ENCODE results near the gene HOMEZ. TPM values are rescaled to one million over a fixed set of nuclear protein-coding genes. Genes with fewer than 3 reads are reported as not detected.

Gene HOMEZ
- total and polyA plus RNA-seq, 10 of the 15 experiments (the other 5 are each of a cell fraction or from before 2014, with no cell fraction given) = 2.6 to 19.3 (median 13.0) TPM

DNA sequence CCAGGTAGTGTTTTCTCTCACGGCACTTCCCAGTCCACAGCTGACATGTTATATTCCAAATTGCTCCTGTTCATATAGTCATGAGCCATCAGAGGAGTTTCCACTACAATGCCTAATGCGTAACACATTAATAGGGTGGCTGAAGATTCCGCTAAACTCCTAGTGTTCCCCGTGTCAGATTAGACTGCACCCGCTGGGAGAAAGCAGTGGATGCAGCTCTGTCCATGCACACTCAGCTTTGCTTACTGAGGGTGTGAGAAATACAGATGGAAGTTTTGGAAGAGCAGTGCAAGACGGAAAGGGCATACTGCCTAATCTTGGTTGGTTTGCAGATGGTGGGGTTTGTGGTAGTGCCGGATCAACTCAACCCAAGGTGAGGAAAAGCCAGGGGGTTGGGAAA lies 11.2 kb upstream of the HOMEZ start (continued):
- TF ChIP-seq, protein P1, sequence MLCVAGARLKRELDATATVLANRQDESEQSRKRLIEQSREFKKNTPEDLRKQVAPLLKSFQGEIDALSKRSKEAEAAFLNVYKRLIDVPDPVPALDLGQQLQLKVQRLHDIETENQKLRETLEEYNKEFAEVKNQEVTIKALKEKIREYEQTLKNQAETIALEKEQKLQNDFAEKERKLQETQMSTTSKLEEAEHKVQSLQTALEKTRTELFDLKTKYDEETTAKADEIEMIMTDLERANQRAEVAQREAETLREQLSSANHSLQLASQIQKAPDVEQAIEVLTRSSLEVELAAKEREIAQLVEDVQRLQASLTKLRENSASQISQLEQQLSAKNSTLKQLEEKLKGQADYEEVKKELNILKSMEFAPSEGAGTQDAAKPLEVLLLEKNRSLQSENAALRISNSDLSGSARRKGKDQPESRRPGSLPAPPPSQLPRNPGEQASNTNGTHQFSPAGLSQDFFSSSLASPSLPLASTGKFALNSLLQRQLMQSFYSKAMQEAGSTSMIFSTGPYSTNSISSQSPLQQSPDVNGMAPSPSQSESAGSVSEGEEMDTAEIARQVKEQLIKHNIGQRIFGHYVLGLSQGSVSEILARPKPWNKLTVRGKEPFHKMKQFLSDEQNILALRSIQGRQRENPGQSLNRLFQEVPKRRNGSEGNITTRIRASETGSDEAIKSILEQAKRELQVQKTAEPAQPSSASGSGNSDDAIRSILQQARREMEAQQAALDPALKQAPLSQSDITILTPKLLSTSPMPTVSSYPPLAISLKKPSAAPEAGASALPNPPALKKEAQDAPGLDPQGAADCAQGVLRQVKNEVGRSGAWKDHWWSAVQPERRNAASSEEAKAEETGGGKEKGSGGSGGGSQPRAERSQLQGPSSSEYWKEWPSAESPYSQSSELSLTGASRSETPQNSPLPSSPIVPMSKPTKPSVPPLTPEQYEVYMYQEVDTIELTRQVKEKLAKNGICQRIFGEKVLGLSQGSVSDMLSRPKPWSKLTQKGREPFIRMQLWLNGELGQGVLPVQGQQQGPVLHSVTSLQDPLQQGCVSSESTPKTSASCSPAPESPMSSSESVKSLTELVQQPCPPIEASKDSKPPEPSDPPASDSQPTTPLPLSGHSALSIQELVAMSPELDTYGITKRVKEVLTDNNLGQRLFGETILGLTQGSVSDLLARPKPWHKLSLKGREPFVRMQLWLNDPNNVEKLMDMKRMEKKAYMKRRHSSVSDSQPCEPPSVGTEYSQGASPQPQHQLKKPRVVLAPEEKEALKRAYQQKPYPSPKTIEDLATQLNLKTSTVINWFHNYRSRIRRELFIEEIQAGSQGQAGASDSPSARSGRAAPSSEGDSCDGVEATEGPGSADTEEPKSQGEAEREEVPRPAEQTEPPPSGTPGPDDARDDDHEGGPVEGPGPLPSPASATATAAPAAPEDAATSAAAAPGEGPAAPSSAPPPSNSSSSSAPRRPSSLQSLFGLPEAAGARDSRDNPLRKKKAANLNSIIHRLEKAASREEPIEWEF (IDR thresholded peaks at IDR 0.05; ENCODE audit: insufficient replicate concordance, low read depth, low read length) = no peak
- TF ChIP-seq NFYA (IDR thresholded peaks at IDR 0.05; ENCODE audit: borderline replicate concordance, low read depth, low read length) = no peak
- no peak for TF ChIP-seq SIX5 (IDR thresholded peaks at IDR 0.05; ENCODE audit: low read depth, low read length, severe bottlenecking)
- TF ChIP-seq, protein P2, sequence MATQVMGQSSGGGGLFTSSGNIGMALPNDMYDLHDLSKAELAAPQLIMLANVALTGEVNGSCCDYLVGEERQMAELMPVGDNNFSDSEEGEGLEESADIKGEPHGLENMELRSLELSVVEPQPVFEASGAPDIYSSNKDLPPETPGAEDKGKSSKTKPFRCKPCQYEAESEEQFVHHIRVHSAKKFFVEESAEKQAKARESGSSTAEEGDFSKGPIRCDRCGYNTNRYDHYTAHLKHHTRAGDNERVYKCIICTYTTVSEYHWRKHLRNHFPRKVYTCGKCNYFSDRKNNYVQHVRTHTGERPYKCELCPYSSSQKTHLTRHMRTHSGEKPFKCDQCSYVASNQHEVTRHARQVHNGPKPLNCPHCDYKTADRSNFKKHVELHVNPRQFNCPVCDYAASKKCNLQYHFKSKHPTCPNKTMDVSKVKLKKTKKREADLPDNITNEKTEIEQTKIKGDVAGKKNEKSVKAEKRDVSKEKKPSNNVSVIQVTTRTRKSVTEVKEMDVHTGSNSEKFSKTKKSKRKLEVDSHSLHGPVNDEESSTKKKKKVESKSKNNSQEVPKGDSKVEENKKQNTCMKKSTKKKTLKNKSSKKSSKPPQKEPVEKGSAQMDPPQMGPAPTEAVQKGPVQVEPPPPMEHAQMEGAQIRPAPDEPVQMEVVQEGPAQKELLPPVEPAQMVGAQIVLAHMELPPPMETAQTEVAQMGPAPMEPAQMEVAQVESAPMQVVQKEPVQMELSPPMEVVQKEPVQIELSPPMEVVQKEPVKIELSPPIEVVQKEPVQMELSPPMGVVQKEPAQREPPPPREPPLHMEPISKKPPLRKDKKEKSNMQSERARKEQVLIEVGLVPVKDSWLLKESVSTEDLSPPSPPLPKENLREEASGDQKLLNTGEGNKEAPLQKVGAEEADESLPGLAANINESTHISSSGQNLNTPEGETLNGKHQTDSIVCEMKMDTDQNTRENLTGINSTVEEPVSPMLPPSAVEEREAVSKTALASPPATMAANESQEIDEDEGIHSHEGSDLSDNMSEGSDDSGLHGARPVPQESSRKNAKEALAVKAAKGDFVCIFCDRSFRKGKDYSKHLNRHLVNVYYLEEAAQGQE (IDR thresholded peaks at IDR 0.05; ENCODE audit: low read depth, low read length) = no peak
- TF ChIP-seq POLR2AphosphoS2 (IDR thresholded peaks at IDR 0.05; ENCODE audit: low read depth, low read length) = no peak
- TF ChIP-seq, protein P3, sequence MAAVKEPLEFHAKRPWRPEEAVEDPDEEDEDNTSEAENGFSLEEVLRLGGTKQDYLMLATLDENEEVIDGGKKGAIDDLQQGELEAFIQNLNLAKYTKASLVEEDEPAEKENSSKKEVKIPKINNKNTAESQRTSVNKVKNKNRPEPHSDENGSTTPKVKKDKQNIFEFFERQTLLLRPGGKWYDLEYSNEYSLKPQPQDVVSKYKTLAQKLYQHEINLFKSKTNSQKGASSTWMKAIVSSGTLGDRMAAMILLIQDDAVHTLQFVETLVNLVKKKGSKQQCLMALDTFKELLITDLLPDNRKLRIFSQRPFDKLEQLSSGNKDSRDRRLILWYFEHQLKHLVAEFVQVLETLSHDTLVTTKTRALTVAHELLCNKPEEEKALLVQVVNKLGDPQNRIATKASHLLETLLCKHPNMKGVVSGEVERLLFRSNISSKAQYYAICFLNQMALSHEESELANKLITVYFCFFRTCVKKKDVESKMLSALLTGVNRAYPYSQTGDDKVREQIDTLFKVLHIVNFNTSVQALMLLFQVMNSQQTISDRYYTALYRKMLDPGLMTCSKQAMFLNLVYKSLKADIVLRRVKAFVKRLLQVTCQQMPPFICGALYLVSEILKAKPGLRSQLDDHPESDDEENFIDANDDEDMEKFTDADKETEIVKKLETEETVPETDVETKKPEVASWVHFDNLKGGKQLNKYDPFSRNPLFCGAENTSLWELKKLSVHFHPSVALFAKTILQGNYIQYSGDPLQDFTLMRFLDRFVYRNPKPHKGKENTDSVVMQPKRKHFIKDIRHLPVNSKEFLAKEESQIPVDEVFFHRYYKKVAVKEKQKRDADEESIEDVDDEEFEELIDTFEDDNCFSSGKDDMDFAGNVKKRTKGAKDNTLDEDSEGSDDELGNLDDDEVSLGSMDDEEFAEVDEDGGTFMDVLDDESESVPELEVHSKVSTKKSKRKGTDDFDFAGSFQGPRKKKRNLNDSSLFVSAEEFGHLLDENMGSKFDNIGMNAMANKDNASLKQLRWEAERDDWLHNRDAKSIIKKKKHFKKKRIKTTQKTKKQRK (IDR thresholded peaks at IDR 0.05; ENCODE audit: low read depth, low read length) = no peak

Data from GM12878 (cell line).